Measurements from ENCODE around the gene ZNF552. TPM values are rescaled to one million over a fixed set of nuclear protein-coding genes. Genes with fewer than 3 reads are reported as not detected.
A peak's percentile ranks its signal among the peaks of the same experiment; 100 is the strongest.
"Not testable (repeated sequence)": the region's sequence is repeated elsewhere in the genome, so short reads cannot be mapped to it uniquely, and the experiment has no call there.

ZNF552 gene
- total RNA-seq = 10 to 100 TPM; 11.8 to 12.8 TPM
- total RNA-seq = 9.1 to 22.8 reads per million in 2 donors

DNA sequence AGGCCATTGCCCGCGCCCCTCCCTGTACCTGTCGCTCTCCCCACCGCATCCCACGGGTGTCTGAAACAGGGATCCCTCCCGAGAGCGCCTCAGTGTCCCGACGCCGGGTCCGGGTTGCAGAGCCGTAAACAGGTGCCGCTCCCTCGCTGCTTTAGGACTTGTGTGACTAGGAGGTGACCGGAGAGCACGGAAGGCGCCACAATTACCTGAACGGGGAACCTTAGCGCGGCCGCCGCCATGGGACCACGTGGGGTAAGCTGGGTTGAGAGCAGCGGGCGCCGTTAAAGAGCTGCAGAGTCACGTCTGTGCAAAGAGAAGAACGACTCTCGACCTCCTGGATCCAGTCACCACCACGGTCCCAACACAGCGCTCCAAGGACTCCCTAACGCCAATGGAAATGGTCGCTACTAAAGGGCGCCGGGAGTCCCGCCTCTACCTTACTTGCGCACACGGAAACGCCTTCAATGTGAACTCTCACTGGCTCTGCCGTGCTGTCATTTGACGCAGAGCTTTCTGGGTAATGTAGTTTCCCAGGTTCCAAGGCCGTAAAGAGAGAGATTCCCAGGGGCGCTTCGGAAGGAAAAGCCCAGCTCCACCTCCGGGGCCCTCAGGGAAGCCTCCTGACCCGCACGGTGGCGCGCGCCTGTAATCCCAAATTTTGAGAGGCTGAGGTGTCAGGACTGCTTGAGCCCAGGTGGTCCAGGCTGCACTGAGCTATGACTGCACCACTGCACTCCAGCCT lies at the start of gene ZNF552:
Gene ZNF552 (minus strand): TSS at position 409 of the 742 bp plus-strand sequence. CDS start 170 bp downstream, at position 239.
- Mint-ChIP-seq H3K36me3 (ENCODE audit: low read depth) (peaks cover 4% of the 10 kb centered on the region), H3K27ac (peak within 1 kb of the TSS; percentile 97), H3K4me1 (peaks cover 35% of the 10 kb centered on the region), H3K27me3 (no peaks in the 10 kb centered on the region), H3K4me3 (peak within 1 kb of the TSS; percentile 98)
- peak; percentile 82 for ATAC-seq
- peak; percentile 61 to 66 (median 61) for DNase-seq
- H3K9me3 ChIP-seq (ENCODE audit: control insufficient read depth, low read length, poor library complexity, severe bottlenecking) = no peaks in the 10 kb centered on the region

DNA sequence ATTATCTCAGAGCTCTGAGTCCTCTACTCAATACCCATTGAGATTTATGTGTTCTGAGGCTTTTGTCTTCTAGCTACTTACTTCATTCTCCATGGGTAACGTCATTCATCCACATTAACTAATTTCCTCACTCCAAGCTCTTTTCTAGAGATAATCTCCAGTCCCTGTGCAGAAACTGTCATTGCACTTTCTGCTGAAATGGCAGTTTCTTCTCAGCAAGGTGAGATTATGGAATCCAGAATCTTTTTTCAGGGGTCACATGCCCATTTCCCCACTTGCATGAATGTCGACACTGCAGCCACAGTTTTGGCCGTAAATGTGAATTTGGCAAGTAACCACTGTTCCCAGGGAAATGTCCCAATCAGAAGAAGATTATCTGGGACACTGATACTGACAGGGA lies 47.6 kb upstream of the ZNF552 start:
- H3K4me1 Mint-ChIP-seq; ATAC-seq; H3K36me3 Mint-ChIP-seq (ENCODE audit: low read depth); H3K4me3 Mint-ChIP-seq; H3K27me3 Mint-ChIP-seq; DNase-seq: not testable (repeated sequence)
- H3K9me3 ChIP-seq (ENCODE audit: control insufficient read depth, low read length, poor library complexity, severe bottlenecking) = peaks cover 32% of the 10 kb centered on the region
- peak overlapping the region; percentile 5 for H3K27ac Mint-ChIP-seq

DNA sequence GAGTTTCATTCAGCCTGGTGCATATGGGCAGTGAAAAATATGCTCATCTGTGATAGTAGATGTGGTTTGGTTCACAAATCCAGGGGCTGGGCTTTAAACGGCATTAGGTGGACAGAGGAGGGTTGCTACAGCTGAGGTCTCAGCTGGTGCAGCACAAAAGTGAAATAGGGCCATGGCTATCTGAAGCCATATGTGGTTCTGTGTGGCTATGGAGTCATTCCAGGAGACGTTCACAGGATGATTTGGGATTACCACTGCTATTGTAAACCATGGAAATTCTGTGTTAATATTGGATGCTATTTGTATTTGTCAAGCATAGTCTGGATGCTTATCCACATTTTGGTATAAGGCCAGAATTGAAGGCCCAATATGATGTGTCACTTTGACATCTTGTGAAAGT lies 39.4 kb upstream of the ZNF552 start:
- not testable (repeated sequence) for H3K36me3 Mint-ChIP-seq (ENCODE audit: low read depth); H3K4me3 Mint-ChIP-seq; ATAC-seq; H3K27me3 Mint-ChIP-seq; H3K27ac Mint-ChIP-seq; H3K9me3 ChIP-seq (ENCODE audit: control insufficient read depth, low read length, poor library complexity, severe bottlenecking); DNase-seq
- peaks cover 18% of the 10 kb centered on the region for H3K4me1 Mint-ChIP-seq

DNA sequence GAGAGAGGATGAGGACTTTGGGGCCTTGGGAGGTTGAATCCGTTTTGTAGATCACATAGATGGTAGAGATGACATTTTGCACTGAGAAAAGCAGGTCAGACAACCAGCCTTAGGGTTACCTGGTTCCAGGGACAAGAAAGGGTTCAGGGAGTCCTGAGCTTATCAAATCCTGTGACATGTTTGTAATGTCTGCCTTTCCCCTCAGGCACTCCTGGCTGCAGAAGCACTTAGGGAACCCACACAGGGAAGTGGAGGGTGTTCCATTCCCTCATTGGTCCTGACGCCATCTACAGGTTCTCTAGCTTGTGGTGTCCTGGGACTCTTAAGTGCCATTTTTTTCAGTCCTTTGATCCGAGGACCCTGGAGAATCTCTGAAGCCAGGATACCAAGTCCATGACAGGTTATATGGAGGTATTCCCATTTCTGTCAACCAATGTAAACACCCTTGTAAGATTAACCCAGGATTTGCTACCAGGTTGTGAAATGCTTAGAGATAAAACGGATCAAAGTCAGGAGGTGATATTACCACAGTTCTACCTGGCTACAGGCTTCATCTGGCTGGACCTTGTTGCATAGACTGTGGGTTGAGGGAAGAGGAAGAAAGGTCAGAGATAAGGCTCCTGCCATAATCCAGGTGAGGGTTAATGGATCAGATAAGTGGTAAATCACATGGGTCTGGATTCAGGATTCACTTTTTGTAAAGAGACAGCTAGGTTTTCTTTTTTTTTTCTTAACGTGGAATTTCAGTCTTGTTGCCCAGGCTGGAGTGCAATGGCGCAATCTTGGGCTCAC lies 37.3 kb upstream of the ZNF552 start:
- not testable (repeated sequence) for H3K27ac Mint-ChIP-seq; H3K36me3 Mint-ChIP-seq (ENCODE audit: low read depth); H3K27me3 Mint-ChIP-seq; H3K9me3 ChIP-seq (ENCODE audit: control insufficient read depth, low read length, poor library complexity, severe bottlenecking); ATAC-seq; DNase-seq
- peak overlapping the region; percentile 25 for H3K4me3 Mint-ChIP-seq
- H3K4me1 Mint-ChIP-seq = peaks cover 20% of the 10 kb centered on the region

DNA sequence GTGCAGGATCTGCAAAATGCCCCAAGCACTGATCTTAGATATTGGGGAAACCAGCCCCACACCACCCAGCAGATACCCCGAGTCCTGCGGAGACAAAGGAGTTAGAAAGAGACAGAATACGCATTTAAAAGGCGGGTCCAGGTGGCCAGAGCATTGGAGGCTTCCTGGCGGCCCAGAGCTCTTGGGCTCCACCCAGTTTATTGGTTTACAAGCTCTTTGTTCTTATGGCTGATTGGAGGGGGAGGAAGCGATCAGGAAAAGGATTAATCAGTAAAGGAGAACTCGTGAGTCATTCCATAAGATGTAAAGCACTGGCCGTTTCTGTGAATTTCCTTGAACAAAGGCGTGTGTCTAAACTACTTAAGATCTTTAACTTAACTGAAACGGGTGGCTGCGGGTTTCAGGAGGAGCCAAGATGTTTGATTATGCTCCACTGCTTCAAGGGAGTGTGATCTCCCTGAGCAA lies 35.9 kb upstream of the ZNF552 start:
- H3K27ac Mint-ChIP-seq = peak overlapping the region; percentile 98
- H3K4me1 Mint-ChIP-seq = peaks cover 20% of the 10 kb centered on the region
- no peaks in the 10 kb centered on the region for H3K27me3 Mint-ChIP-seq
- no peaks in the 10 kb centered on the region for H3K9me3 ChIP-seq (ENCODE audit: control insufficient read depth, low read length, poor library complexity, severe bottlenecking)
- peaks cover 2% of the 10 kb centered on the region for H3K36me3 Mint-ChIP-seq (ENCODE audit: low read depth)
- peak overlapping the region; percentile 94 for H3K4me3 Mint-ChIP-seq
- DNase-seq = no peak
- ATAC-seq = no peak

DNA sequence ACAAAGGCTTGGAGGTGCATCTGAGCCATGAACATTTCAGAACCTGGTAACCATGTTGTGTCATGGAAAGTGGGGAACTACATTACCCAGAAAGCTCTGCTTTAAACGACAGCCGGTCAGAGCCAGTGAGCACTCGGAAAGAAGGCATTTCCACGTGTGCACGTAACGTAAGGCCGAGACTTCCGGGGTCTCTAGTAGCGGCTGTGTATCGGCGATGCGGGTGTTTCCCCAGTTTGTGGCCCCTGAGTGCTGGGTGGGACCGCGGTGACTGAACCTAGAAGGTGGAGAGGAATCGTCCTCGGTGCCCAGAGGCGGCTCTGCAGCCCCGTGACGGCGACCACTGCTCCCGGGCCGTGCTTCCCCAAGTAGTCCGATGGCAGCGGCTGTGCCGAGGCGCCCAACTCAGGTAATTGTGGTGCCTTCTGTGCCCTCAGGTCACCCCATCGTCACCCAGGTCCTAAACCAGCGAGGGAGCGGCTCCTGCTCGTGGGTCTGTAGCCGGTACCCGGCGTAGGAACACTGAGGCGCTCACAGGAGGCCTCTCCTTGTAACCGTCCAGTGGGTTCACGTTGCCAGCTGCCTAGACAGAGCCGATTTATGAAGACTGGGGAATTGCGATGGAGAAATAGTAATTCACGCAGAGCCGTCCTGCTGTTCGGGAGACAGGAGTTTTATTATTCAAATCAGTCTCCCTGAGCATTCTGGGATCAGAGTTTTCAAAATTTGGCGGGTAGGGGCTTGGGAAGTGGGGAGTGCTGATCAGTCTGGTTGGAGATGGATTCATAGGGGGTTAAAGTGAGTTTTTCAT lies 35.2 kb upstream of the ZNF552 start, which contains the start of gene ZNF587:
Gene ZNF587 (plus strand): TSS at position 194 of the 808 bp plus-strand sequence. CDS start 180 bp downstream, at position 374.
- DNase-seq = peak; percentile 65 to 72 (median 65)
- Mint-ChIP-seq H3K27ac (peak within 1 kb of the TSS; percentile 98), H3K4me3 (peak within 1 kb of the TSS; percentile 94), H3K4me1 (peaks cover 20% of the 10 kb centered on the region)
- not testable (repeated sequence) for H3K9me3 ChIP-seq (ENCODE audit: control insufficient read depth, low read length, poor library complexity, severe bottlenecking); H3K27me3 Mint-ChIP-seq; H3K36me3 Mint-ChIP-seq (ENCODE audit: low read depth)
- ATAC-seq = peak; percentile 99

DNA sequence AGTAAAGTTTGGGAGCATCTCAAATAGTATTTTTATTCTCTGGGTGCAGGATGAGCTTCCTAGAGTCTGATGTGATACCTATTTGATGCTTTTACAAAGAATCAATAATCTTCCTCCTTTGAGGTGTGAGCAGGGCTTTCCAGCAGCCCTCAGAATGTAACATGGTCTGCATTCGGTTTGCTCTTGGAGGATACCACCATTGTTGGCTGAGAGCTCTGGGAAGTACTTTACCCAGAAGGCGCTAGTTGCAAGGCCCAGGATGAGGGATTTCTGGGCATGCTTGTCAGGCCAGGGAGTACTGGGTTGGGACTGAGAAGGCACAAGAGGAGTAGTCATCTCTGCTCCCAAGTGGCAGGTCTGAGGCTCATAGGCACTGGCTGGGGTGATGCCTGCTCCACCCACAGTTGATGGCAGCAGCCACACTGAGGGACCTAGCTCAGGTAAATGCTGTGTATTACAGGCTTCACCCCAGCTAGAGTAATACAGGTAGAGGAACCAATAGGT lies 34.5 kb upstream of the ZNF552 start:
- Mint-ChIP-seq H3K4me3 (peak overlapping the region; percentile 94), H3K27ac (peak overlapping the region; percentile 98), H3K4me1 (peaks cover 20% of the 10 kb centered on the region)
- not testable (repeated sequence) for H3K36me3 Mint-ChIP-seq (ENCODE audit: low read depth); H3K9me3 ChIP-seq (ENCODE audit: control insufficient read depth, low read length, poor library complexity, severe bottlenecking); H3K27me3 Mint-ChIP-seq; ATAC-seq; DNase-seq

DNA sequence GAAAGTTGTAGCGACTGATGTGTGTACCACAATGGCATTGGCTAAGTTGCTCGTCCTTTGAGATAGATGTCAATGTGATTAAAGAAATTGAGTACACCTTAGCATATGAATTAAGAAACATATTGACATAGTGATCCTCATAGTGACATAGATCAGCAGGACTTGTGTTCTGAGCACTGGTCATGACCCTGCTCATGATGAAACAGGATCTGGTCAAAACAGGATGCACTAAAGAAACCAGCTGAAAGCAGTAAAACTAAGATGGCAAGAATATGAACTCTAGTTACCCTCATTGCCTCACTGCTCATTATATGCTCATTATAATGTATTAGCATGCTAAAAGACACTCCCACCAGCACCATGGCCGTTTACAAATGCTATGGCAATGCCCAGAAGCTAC lies 32.5 kb upstream of the ZNF552 start:
- H3K36me3 Mint-ChIP-seq (ENCODE audit: low read depth) = not testable (repeated sequence)

DNA sequence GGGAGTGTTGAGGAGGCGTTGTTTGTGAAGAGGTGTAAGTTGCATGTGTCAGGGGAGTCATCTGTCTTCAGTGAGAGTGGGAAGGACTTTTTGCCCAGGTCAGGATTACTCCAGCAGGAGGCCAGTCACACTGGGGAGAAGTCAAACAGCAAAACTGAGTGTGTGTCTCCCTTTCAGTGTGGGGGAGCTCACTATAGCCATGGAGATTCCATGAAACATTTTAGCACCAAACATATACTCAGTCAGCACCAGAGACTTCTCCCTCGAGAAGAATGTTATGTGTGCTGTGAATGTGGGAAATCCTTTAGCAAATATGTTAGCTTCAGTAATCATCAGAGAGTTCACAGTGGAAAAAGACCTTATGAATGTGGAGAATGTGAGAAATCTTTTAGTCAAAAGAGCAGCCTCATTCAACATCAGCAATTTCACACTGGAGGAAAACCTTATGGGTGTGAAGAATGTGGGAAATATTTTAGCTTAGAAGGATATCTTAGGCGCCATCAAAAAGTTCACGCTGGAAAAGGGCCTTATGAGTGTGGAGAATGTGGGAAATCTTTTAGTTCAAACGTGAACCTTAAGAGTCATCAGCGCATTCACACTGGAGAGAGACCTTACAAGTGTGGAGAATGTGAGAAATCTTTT lies 26.5 kb upstream of the ZNF552 start:
- H3K27ac Mint-ChIP-seq = no peak overlapping the region
- H3K9me3 ChIP-seq (ENCODE audit: control insufficient read depth, low read length, poor library complexity, severe bottlenecking) = no peaks in the 10 kb centered on the region
- no peak for DNase-seq
- H3K27me3 Mint-ChIP-seq = no peaks in the 10 kb centered on the region
- no peak overlapping the region for H3K4me3 Mint-ChIP-seq
- no peak for ATAC-seq
- peaks cover 2% of the 10 kb centered on the region for H3K36me3 Mint-ChIP-seq (ENCODE audit: low read depth)
- no peaks in the 10 kb centered on the region for H3K4me1 Mint-ChIP-seq

More for the DNA sequence above, 32.5 kb upstream of the ZNF552 start:
- not testable (repeated sequence) for H3K27me3 Mint-ChIP-seq; H3K4me3 Mint-ChIP-seq; H3K27ac Mint-ChIP-seq; ATAC-seq; DNase-seq; H3K9me3 ChIP-seq (ENCODE audit: control insufficient read depth, low read length, poor library complexity, severe bottlenecking)
- peaks cover 20% of the 10 kb centered on the region for H3K4me1 Mint-ChIP-seq

DNA sequence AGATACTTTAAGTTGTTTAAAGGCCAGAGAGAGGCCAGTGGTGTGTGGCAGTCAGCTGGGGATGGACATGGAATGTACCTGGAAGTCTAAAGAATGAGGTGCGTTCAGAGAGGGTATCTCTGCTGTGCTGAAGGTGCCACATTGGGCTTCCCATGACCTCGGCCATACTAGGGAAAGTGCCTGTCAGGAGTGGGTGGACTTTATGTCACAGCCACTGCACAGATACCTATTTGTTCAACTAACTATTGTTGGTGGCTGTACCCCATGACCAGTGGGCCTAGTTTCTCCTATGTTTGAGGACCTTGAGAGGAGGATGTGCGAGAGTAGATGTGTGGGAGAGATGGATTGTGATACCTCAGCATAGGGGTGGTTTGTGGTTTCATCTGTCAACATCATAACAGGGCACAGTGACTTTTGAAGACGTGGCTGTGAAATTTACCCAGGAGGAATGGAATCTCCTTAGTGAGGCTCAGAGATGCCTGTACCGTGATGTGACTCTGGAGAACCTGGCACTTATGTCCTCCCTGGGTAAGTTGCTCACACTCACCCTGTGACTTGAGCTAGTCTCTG lies 24.0 kb upstream of the ZNF552 start:
- H3K4me3 Mint-ChIP-seq; DNase-seq; H3K9me3 ChIP-seq (ENCODE audit: control insufficient read depth, low read length, poor library complexity, severe bottlenecking); H3K4me1 Mint-ChIP-seq; H3K36me3 Mint-ChIP-seq (ENCODE audit: low read depth); H3K27me3 Mint-ChIP-seq: not testable (repeated sequence)
- H3K27ac Mint-ChIP-seq = peak overlapping the region; percentile 75
- ATAC-seq = peak; percentile 36

DNA sequence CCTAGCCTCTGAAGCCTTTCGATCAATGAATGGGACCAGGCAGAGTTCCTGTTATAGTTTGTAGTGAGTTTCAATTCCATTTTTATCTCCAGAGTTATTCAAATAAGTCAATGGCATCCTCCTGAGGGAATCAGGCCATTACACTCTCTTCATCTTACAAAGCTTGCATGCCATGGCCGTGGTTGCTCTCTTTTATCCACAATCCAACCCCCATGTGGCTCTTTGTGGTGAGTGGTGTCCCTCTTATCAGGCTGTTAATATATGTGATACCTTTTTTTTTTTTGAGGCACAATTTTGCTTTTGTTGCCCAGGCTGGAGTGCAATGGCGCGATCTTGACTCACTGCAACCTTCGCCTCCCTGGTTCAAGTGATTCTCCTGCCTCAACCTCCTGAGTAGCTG lies 22.3 kb upstream of the ZNF552 start:
- not testable (repeated sequence) for H3K36me3 Mint-ChIP-seq (ENCODE audit: low read depth)

DNA sequence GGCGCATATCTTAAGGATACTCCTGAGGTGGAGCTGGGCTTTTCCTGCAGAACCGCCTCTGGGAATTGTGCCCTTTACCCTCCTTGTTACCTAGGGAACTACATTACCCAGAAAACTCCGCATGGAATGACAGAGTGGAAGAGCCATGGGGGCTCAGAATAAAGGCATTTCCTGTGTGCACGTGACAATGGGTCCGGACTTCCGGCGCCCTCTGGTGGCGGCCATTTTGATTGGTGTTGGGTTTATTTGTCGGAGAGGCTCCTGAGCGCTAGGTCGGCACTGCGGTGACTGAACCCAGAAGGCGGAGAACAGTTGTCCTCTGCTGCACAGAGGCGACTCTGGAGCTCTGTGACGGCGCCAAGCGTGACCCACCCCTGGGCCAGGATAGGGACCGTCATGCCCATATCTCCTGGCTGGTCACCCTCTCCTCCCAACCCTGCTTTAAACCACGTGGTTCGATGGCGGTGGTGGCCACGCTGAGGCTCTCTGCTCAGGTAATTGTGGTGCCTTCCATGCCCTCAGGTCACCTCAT lies 15.4 kb upstream of the ZNF552 start, which contains the start of gene ZNF587B:
Gene ZNF587B (plus strand): TSS at position 229 of the 532 bp plus-strand sequence. CDS start 230 bp downstream, at position 459.
- Mint-ChIP-seq H3K27ac (no peak within 1 kb of the TSS), H3K36me3 (ENCODE audit: low read depth) (no peaks in the 10 kb centered on the region), H3K4me3 (no peak within 1 kb of the TSS), H3K27me3 (no peaks in the 10 kb centered on the region), H3K4me1 (peaks cover 18% of the 10 kb centered on the region)
- no peaks in the 10 kb centered on the region for H3K9me3 ChIP-seq (ENCODE audit: control insufficient read depth, low read length, poor library complexity, severe bottlenecking)
- peak; percentile 48 for ATAC-seq
- DNase-seq = peak in 1 of 3 donors; percentile 17

More for the DNA sequence above, 22.3 kb upstream of the ZNF552 start:
- not testable (repeated sequence) for H3K4me1 Mint-ChIP-seq; H3K4me3 Mint-ChIP-seq; ATAC-seq; H3K27ac Mint-ChIP-seq; H3K27me3 Mint-ChIP-seq; H3K9me3 ChIP-seq (ENCODE audit: control insufficient read depth, low read length, poor library complexity, severe bottlenecking); DNase-seq

Data from T-helper 17 cell (primary cell).